GM18858 (cell line): ENCODE data around the gene SPATA46.

Experiments
- ATAC-seq: cut with Tn5 transposase; IDR thresholded peaks from one replicate; pipeline ENCODE4 v1.9.1; 2021; ENCODE audit not compliant: unreplicated experiment

Gene SPATA46

GRCh38 chr1:162375463-162375862 is 1.2 kb downstream of the SPATA46 start:
- no peak for ATAC-seq

- no peak for ATAC-seq
Observed at GRCh38 chr1:162374406-162374805, 2.2 kb downstream of the SPATA46 start.

GRCh38 chr1:162373541-162374260 is 3.0 kb downstream of the SPATA46 start:
- ATAC-seq, result no peak

- ATAC-seq, result no peak
Observed at GRCh38 chr1:162373072-162373427, 3.6 kb downstream of the SPATA46 start.

- ATAC-seq, result no peak
Observed at GRCh38 chr1:162372159-162373071, 4.2 kb downstream of the SPATA46 start.

- no peak for ATAC-seq
Observed at GRCh38 chr1:162371611-162372010, 5.0 kb downstream of the SPATA46 start.

GRCh38 chr1:162370721-162371120 is 5.9 kb downstream of the SPATA46 start:
- ATAC-seq, result no peak

- ATAC-seq, result no peak
Observed at GRCh38 chr1:162370161-162370560, 6.5 kb downstream of the SPATA46 start.

- no peak for ATAC-seq
Observed at GRCh38 chr1:162369571-162369970, 7.1 kb downstream of the SPATA46 start.

GRCh38 chr1:162368451-162368850 is 8.2 kb downstream of the SPATA46 start:
- no peak for ATAC-seq

- ATAC-seq, result no peak
Observed at GRCh38 chr1:162367772-162368171, 8.9 kb downstream of the SPATA46 start.

GRCh38 chr1:162367073-162367472 is 9.6 kb downstream of the SPATA46 start:
- ATAC-seq, result no peak

GRCh38 chr1:162366671-162367070 is 10.0 kb downstream of the SPATA46 start:
- no peak for ATAC-seq

- no peak for ATAC-seq
Observed at GRCh38 chr1:162366149-162366548, 10.5 kb downstream of the SPATA46 start.

GRCh38 chr1:162365284-162366020 is 11.2 kb downstream of the SPATA46 start:
- no peak for ATAC-seq

GRCh38 chr1:162364498-162364897 is 12.2 kb downstream of the SPATA46 start:
- ATAC-seq, result no peak

GRCh38 chr1:162363823-162364222 is 12.8 kb downstream of the SPATA46 start:
- ATAC-seq, result no peak

GRCh38 chr1:162361349-162361748 is 15.3 kb downstream of the SPATA46 start:
- peak; percentile 36 for ATAC-seq

- no peak for ATAC-seq
Observed at GRCh38 chr1:162360874-162361260, 15.8 kb downstream of the SPATA46 start.

GRCh38 chr1:162360237-162360873 is 16.3 kb downstream of the SPATA46 start:
- ATAC-seq, result no peak
